ENCODE measurements around the gene CKS2. TPM values are rescaled to one million over a fixed set of nuclear protein-coding genes. Genes with fewer than 3 reads are reported as not detected.

The CKS2 gene
- total and polyA plus RNA-seq, 2 of the 4 experiments (the other 2 are of a cell fraction): 192 to 261 TPM

- H3K36me3 ChIP-seq (ENCODE audit: control insufficient read depth, insufficient read depth, low read length): peaks cover 19% of the 10 kb centered on the region
- H4K20me1 ChIP-seq (ENCODE audit: insufficient read depth, low read length): peaks cover 10% of the 10 kb centered on the region
- H3K27ac ChIP-seq (ENCODE audit: insufficient read depth, low read length): no peak overlapping the region
- H2BK5ac ChIP-seq (ENCODE audit: low read depth, low read length, poor library complexity, severe bottlenecking): no peak overlapping the region
- H3K4me1 ChIP-seq (ENCODE audit: control insufficient read depth, insufficient read depth, low read length): peaks cover 3% of the 10 kb centered on the region; the same call in 1 of the 2 replicates
- no peak overlapping the region for H4K91ac ChIP-seq (ENCODE audit: insufficient read depth, low read depth, low read length)
- no peak overlapping the region for H2BK20ac ChIP-seq (ENCODE audit: low read depth, low read length)
- peaks cover 16% of the 10 kb centered on the region; the same call in 1 of the 2 replicates for H3K9me1 ChIP-seq (ENCODE audit: insufficient read depth, low read length)
- no peak overlapping the region for H2BK120ac ChIP-seq (ENCODE audit: low read depth, low read length)
- no peak overlapping the region for H3K4me2 ChIP-seq (ENCODE audit: low read depth, low read length)
- in situ Hi-C loops (cut with MboI; ENCODE audit: low sequenced_read_pairs) (no loop called here), intact Hi-C loops (cut with micrococcal nuclease) (no loop called here), dilution Hi-C loops (cut with HindIII; ENCODE audit: low sequenced_read_pairs, unreplicated experiment) (no loop called here)
- DNase-seq: peak; percentile 36
- H4K8ac ChIP-seq (ENCODE audit: low read depth in 2 of 2, low read length in 2 of 2): no peak overlapping the region
- no peak overlapping the region for H2AFZ ChIP-seq (replicated peaks; ENCODE audit: low read length, poor library complexity)
- H3K27me3 ChIP-seq (ENCODE audit: control insufficient read depth, insufficient read depth, low read length): no peaks in the 10 kb centered on the region
- H2BK15ac ChIP-seq (ENCODE audit: low read depth, low read length): no peak overlapping the region
- H3K4me3 ChIP-seq (ENCODE audit: insufficient read depth, low read depth, low read length): no peak overlapping the region
- ChIA-PET POLR2A (ENCODE audit: unreplicated experiment) (no interaction called here), CTCF (interaction anchor here (1.3 to 1.5 kb wide), 2 partner anchors 10 to 221 kb away, joined by 4 to 5 read pairs; partner anchors contain the start of gene SECISBP2)
- no peak overlapping the region for H3K4ac ChIP-seq (ENCODE audit: low read depth, low read length)
- no peaks in the 10 kb centered on the region for H3K9me3 ChIP-seq (ENCODE audit: control insufficient read depth, insufficient read depth, low read length)
- no peak for TF ChIP-seq CEBPB (IDR thresholded peaks at IDR 0.05; ENCODE audit: low read depth, low read length)
- TF ChIP-seq, protein P1, sequence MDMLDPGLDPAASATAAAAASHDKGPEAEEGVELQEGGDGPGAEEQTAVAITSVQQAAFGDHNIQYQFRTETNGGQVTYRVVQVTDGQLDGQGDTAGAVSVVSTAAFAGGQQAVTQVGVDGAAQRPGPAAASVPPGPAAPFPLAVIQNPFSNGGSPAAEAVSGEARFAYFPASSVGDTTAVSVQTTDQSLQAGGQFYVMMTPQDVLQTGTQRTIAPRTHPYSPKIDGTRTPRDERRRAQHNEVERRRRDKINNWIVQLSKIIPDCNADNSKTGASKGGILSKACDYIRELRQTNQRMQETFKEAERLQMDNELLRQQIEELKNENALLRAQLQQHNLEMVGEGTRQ (IDR thresholded peaks at IDR 0.05; ENCODE audit: low read depth, low read length): no peak
- no peak for TF ChIP-seq NFE2L2 (IDR thresholded peaks at IDR 0.05; ENCODE audit: low read depth, low read length)
- TF ChIP-seq RCOR1 (IDR thresholded peaks at IDR 0.05; ENCODE audit: insufficient replicate concordance, low read length): no peak
- no peak for TF ChIP-seq MAZ (IDR thresholded peaks at IDR 0.05; ENCODE audit: borderline replicate concordance, low read depth, low read length)
- no peak for TF ChIP-seq RAD21 (IDR thresholded peaks at IDR 0.05; ENCODE audit: low read length)
- no peak for TF ChIP-seq MXI1 (IDR thresholded peaks at IDR 0.05; ENCODE audit: borderline replicate concordance, low read depth, low read length)
- no peak for TF ChIP-seq ELK1 (IDR thresholded peaks at IDR 0.05; ENCODE audit: borderline replicate concordance, low read depth, low read length)
- no peak for TF ChIP-seq RFX5 (IDR thresholded peaks at IDR 0.05; ENCODE audit: low read depth, low read length)
- no peak for TF ChIP-seq SMC3 (IDR thresholded peaks at IDR 0.05; ENCODE audit: low read depth, low read length)
- TF ChIP-seq CHD1 (IDR thresholded peaks at IDR 0.05; ENCODE audit: low read depth, low read length): no peak
- TF ChIP-seq CTCF (conservative IDR thresholded peaks at IDR 0.05; ENCODE audit: low read depth, low read length): no peak
- no peak for TF ChIP-seq BHLHE40 (IDR thresholded peaks at IDR 0.05; ENCODE audit: low read depth, low read length)
- no peak for TF ChIP-seq MAFK (IDR thresholded peaks at IDR 0.05; ENCODE audit: low read depth, low read length)
- no peak for TF ChIP-seq POLR2A (IDR thresholded peaks at IDR 0.05; ENCODE audit: low read depth, low read length)
- ATAC-seq (ENCODE audit: low read depth): no peak
- H3K18ac ChIP-seq (ENCODE audit: low read depth, low read length): no peak overlapping the region
- peaks cover 18 to 33% of the 10 kb centered on the region in 2 experiments for H3K79me1 ChIP-seq (ENCODE audit: low read depth in 1 of 2, low read length in 2 of 2)
- WGBS, 2 experiments (ENCODE audit: extremely low coverage in 2 of 2, insufficient read length in 1 of 2): no CpG with 5 or more reads among the region's 8 CpGs
- H3K14ac ChIP-seq (replicated peaks; ENCODE audit: low read depth, low read length): no peak overlapping the region
- no peak overlapping the region for H4K5ac ChIP-seq (ENCODE audit: low read depth, low read length)
- no peak overlapping the region for H3K56ac ChIP-seq (ENCODE audit: extremely low read depth, insufficient read depth, low read length)
- H2AK9ac ChIP-seq (replicated peaks; ENCODE audit: low read depth, low read length, poor library complexity): no peak overlapping the region
- H3K9ac ChIP-seq (ENCODE audit: low read depth, low read length): no peak overlapping the region
- no peak overlapping the region for H3K23ac ChIP-seq (ENCODE audit: low read depth, low read length)
- no peak overlapping the region for H2AK5ac ChIP-seq (ENCODE audit: low read depth, low read length)
- BruUV-seq (replicated peaks): no TSS peak
Measured at GRCh38 chr9:89328064-89328463, 17.1 kb downstream of the CKS2 start.

All from IMR-90 (cell line).